GM18951 (cell line): ENCODE measurements around the gene PPP1R18.
A peak's percentile ranks its signal among the peaks of the same experiment; 100 is the strongest.
"Not testable (repeated sequence)": the region's sequence is repeated elsewhere in the genome, so short reads cannot be mapped to it uniquely, and the experiment has no call there.

Experiments used
- POLR2A ChIP-seq: IDR thresholded peaks from 4 replicates; pipeline ENCODE4 v1.6.1; 2011; ENCODE audit warnings: mild to moderate bottlenecking; ENCODE audit not compliant: insufficient read length, insufficient read depth; ENCODE audit errors: extremely low read depth
- in situ Hi-C: fragments of 300-500 bp; cut with MboI; formaldehyde crosslinking; loops from one replicate; pipeline ENCODE4 v1.12.0; 2022; ENCODE audit warnings: low sequenced_read_pairs, mixed read lengths, inconsistent platforms; ENCODE audit not compliant: unreplicated experiment

Gene PPP1R18

DNA sequence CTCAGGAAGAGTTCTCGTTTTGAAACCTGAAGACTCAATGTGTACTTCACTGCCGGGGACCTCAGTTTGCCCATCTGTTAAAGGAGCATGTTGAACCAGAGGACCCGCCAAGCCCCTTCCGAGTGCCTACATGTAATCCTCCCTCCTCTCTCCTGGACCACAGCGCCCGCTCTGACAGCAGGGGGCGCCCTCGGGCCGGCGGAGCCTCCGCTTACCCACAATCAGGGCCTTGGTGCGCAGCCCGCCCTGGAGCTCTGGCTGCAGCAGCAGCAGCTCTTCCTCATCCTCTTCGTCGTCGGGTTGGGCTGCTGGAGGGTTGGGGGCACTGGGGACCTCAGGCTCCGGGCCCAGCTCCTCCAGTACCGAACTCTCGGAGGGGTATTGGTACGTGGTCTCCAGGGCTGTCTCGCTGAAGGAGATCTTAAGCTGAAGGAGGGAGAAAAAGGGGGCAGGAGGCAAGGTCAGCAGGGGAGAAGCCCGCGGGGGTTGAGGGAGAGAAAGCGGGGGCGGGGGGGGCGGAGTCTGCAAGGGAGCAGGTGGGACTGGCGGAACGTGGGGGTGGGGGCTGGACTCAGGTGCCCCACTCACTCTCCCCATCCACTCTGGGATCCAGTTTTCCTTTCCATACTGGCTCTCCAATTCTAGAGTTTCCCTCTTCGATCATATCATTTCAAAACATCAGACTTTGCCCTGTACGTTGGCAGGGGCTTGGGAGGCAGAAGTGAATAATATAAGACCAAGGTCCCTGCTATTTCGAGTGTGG, 7.3 kb downstream of the PPP1R18 start:
- in situ Hi-C loops: no loop called here
- no peak for TF ChIP-seq POLR2A

DNA sequence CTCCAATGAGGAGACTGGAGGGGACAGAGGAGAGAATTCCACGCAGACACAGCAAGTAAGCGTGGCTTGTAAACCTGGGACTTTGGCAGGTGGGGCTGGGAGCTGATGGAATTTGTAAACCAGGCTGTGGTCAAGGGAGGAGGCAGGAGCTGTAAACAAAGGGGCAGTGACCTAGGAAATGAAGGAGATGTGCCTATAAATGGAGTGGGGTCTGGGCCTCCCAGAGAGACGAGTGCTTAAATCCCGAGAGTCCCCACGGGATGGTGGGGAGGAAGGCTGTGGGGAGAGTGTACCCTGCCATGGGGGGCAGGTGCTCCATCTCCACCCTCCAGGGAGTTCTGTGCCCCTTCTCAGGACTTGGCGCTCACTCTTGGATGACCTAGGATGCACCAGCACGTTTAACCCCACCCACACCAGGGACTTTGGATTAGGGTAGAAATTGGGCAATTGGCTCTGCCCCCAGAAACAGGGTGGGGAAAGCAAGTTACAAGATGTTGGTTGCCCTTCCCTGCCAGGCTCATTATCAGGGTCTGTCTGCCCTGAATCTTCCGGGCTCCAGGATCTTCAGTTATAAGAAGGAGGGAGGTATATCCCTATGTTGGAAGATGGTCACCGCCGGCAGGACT, 9.7 kb downstream of the PPP1R18 start:
- in situ Hi-C loops: no loop called here
- TF ChIP-seq POLR2A: no peak

DNA sequence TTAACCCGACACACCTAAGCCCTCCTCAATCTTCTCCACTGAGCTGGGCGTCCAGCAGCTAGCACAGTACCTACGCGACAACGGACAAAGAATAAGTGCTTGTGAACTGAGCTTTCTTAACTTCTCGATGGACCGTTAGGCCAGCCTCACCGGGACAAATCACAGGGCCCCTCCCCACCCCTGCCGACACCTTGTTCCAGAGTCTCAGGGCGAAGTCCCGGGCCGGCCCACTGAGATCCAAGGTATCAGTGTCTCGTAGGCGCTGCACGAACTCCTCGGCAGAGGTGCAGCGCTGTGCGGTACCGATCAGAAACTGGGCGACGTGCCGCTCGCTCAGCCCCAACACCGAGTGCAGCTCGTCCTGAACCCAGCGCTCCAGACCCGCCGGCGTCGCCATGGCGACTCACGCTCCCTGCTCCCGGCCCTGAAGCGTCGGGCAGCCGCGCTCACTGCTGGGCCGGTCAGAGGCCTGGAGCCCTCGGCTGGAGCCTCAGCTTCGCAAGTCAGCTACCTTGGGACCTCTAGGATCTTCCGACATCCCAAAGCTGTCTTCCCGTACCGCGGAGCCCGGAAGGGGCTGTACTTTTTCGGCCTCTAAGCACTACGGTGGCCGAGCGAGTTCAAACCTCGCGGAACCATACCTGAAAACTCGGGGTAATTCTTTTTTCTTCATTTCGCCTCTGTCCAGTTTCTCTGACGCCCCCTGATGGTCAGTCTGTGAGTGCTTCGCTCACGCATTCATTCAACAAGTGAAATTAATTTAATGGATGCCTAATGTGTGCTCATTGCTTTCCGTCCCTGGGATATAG, 13.8 kb downstream of the PPP1R18 start, which contains the start of gene DHX16:
DHX16 (minus strand) TSS at position 562 of the 809 bp plus-strand sequence; CDS start at position 397, 165 bp downstream.
- TF ChIP-seq POLR2A: peak; percentile 83
- in situ Hi-C loops: loop anchor here (5.0 kb wide), 1 partner anchor 55 kb away; no protein-coding TSS in a partner anchor

DNA sequence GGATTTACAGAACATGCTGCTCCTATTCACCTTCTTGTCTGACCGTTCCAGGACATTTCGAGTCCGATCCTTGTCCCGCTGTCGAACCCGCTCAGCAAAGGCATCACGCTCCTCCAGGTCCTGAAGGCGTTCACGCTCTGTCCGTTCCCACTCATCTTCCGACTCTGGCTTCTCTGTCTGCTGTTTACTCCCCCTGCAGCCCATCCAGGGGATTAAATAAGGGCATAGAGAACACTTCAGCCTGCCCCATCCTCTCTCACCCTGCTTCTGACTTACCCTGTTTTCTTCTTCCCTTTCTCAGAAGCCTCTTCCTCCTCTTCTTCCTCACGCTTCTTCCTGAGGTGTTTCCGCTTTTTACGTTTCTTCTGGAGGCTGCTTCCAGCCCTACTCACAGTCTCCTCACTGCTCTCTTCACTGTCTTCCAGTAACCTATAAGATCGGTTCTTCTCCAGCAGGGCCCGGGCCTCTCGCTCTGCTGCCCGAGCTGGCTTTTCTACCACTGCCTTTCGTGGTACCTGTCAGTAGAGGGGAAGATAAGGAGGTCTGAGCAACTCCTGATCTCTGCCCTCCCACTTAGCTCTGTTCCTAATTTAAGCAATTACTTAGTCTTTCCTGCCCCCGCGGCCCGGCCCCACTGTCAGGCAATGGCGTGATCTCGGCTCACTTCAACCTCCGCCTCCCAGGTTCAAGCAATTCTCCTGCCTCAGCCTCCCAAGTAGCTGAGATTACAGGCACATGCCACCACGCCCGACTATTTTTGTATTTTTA, 15.5 kb downstream of the PPP1R18 start:
- in situ Hi-C loops: loop anchor here (5.0 kb wide), 1 partner anchor 56 kb away; no protein-coding TSS in a partner anchor
- TF ChIP-seq POLR2A: no peak

DNA sequence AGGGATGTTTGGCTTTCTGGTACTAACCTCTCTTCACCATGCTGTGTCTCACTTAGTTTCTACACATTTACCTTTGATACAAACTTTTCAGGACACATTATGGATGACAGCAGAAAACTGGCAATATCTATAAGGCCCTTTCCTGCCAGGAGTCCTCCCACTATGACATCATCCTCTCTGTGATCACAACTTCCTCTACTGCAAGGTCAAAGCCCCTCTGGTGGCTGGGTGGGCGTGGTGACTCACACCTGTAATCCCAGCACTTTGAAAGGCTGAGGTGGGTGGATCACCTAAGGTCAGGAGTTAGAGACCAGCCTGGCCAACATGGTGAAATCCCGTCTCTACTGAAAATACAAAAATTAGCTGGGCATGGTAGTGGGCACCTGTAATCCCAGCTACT, 20.1 kb downstream of the PPP1R18 start:
- in situ Hi-C loops: not testable (repeated sequence)

DNA sequence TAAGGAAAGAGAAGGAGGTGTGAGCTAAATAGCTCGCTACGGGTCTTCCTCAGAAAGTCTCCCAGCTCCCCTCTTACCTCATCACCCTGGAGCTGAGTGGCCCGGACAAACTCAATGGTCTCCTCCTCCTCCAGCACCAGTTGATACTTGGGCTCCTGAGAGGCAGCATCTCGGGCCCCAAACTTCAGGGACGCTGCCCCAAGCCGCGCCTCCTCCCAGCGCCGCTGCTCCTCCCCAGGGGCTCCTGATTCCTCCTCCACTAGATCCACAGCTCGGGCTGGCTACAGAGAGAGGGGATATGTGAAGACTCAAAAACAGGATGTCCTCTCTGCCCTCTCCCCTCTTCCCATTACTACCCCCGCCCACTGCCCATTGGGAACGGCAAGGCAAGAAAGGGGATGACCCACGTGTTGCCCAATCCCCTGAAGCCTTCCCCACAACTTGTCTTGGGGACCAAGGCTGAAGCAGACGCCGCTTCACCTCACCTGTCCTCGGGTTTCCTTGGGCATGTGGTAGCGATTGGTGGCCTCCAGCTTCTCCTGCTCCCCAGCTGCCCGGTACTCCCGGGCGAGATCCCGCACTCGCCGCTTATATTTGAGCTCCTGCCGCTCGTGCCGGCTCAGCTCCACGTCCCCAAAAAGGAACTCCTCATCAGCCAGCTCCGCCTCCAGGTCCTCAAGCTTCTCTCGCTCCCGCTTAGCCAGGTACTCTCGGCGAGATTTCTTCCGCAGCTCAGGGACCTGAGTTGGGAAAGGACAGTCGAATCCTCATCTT, 21.3 kb downstream of the PPP1R18 start:
- in situ Hi-C loops: no loop called here
- no peak for TF ChIP-seq POLR2A

DNA sequence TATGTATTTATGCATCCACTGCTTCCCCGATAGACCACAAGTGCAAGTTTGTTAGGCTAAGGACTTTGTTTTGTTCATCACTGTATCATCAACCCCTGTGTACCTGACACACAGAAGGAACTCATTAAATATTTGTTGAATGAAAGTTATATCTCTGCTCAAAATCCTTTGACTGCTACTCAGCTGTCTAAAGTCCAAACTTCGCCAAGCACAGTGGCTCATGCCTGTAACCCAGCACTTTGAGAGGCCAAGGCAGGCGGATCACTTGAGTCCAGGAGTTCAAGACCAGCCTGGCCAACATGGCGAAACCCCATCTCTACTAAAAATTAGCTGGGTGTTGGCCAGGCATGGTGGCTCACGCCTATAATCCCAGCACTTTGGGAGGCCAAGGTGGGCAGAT, 28.5 kb downstream of the PPP1R18 start:
- in situ Hi-C loops: not testable (repeated sequence)

DNA sequence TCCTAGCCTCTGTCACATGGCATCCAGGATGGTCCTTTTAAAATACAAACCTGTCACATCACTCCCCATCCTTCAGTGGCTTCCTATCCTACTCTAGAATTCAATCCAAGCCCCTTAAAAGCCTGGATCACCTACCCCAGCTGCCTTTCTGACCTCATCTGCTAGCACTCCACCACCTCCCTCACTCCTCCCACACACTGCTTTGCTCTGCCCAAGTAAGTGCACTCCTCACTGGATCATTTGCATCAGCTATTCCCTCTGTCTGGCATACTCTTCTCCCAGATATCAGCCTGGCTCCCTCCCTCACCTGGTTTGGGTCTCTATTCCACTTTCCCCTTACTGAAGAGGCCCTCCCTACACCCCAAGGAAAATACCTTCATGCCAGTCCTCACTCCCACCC, 29.0 kb downstream of the PPP1R18 start:
- in situ Hi-C loops: no loop called here

DNA sequence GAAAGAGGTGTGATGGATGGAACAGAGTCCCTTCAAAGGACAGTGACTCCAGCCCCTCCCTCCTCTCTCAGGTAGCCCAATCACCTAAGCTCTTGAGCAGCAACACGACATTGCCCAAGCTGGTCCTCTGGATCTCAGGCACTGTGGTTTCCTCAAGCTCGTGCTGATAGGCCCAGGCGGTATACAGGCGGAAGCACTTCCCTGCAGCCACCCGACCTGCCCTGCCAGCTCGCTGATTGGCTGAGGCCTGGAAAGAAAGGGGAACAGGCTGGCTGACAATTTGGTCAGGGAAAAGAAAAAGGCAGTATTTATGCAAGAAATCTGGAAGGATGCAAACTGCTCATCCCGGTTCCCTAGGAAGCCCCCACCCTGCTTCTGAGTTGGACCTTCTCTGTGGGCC, 29.9 kb downstream of the PPP1R18 start:
- in situ Hi-C loops: no loop called here

More for the DNA sequence above, 29.0 kb downstream of the PPP1R18 start:
- TF ChIP-seq POLR2A: no peak

DNA sequence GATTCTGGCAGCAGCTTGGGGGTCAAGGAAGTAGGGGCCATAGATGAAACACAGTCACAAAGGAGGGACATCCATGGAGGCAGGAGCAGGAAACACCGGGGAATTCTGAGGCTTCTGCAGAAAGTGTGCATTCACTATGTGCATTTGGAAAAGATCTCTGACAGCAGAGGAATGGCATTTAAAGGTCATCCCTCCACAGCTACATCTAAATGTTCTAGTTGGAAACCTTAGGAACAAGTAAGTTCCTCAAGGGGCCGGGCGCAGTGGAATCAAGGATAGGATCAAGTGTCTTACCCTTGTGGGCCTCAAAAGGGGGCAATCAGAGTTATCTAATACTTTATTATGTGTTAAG, 30.7 kb downstream of the PPP1R18 start:
- no peak for TF ChIP-seq POLR2A
- in situ Hi-C loops: no loop called here

More for the DNA sequence above, 29.9 kb downstream of the PPP1R18 start:
- no peak for TF ChIP-seq POLR2A

DNA sequence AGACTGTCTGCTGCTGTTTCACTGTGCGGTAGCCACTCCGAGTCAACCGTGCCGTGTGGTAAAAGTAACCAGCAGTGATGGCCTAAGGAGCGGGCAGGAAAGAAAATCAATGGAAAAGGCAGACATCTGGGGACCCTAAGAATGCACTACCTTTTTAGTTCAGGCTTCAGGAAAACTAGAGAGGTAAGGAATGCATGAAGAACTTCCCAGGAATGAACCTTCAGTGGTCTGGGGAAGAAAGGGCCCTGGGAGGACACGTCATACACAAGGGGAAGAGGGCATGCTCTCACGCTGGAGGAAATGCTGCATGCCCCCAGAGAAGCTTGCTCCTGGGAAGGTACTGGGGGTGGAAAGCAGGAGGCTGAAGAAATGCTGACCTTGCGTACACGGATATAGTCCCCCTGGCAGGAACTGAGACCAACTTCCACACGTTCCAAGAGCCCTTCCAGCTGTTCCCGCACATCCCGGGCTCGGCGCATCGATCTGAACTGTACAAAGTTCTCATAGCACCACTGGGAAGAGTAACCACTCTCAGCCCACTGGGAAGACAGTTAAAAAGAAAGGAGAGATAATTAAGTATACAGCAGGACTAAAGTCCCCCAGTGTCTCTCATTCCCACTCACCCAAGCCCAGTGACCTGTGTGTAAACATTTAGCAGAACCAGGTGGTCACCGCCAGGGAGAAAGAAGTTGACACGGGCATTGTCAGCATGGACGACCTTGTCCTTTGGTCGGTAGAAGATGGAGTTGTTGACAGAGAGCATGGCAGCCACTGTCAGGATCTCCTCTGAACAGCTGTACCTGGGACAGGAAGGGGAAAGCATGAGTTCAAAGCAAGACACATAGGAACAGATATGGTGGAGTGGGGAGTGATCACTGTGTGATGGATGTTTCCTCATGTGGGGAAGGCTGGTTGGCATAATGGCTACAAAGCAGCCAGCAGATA, 31.4 kb downstream of the PPP1R18 start:
- no peak for TF ChIP-seq POLR2A
- in situ Hi-C loops: no loop called here
